IMR-90 (cell line): ENCODE data around the gene RIIAD1. TPM values are rescaled to one million over a fixed set of nuclear protein-coding genes. Genes with fewer than 3 reads are reported as not detected.

Experiments
- ATAC-seq: fragments of 200-7000 bp; cut with Tn5 transposase; 2 replicates; pipeline ENCODE4 v1.9.1; 2020; ENCODE audit warnings: low read depth, mild to moderate bottlenecking, moderate library complexity
- BruUV-seq: library from RNA; stranded (reverse); fragments of 400-500 nt; replicated peaks from 2 replicates; lab custom pipeline; 2021; lab: Mats Ljungman, UMichigan
- CTCF ChIA-PET: fragments of 300-600 bp; formaldehyde crosslinking; extraction: SDS; loops from one replicate; lab custom pipeline; 2021; ENCODE audit warnings: antibody characterized with exemption; lab: Yijun Ruan, JAX
- POLR2A ChIA-PET: fragments of 300-600 bp; sonication (Branson Sonifier 250); formaldehyde crosslinking; loops from one replicate; lab custom pipeline; 2022; ENCODE audit warnings: antibody characterized with exemption; ENCODE audit not compliant: unreplicated experiment; lab: Charles Lee
- DNase-seq: peaks from one replicate; pipeline ENCODE4 v3.0.0; 2013
- H2AFZ ChIP-seq: replicated peaks from 2 replicates; pipeline ENCODE3; 2013; ENCODE audit warnings: low read length, mild to moderate bottlenecking; ENCODE audit not compliant: poor library complexity
- H2AK5ac ChIP-seq: 2 replicates; pipeline ENCODE4 v1.6.1; 2013; ENCODE audit warnings: low read depth, low read length, inconsistent platforms
- H2AK9ac ChIP-seq: replicated peaks from 2 replicates; pipeline ENCODE3; 2013; ENCODE audit warnings: mild to moderate bottlenecking, low read depth, low read length, moderate library complexity; ENCODE audit not compliant: poor library complexity
- H2BK120ac ChIP-seq: 2 replicates; pipeline ENCODE4 v1.6.1; 2013; ENCODE audit warnings: low read depth, low read length, inconsistent platforms
- H2BK15ac ChIP-seq: 3 replicates; pipeline ENCODE4 v1.6.1; 2013; ENCODE audit warnings: low read depth, low read length, inconsistent platforms
- H2BK20ac ChIP-seq: 2 replicates; pipeline ENCODE4 v1.6.1; 2013; ENCODE audit warnings: low read depth, mild to moderate bottlenecking, inconsistent platforms, low read length, moderate library complexity
- H2BK5ac ChIP-seq: 2 replicates; pipeline ENCODE4 v1.6.1; 2013; ENCODE audit warnings: mild to moderate bottlenecking, low read depth, low read length, inconsistent platforms; ENCODE audit not compliant: poor library complexity, severe bottlenecking
- H3K14ac ChIP-seq: replicated peaks from 2 replicates; pipeline ENCODE4 v1.6.1; 2013; ENCODE audit warnings: low read depth, low read length, inconsistent platforms
- H3K18ac ChIP-seq: 2 replicates; pipeline ENCODE4 v1.6.1; 2013; ENCODE audit warnings: low read depth, low read length, control low read depth
- H3K23ac ChIP-seq: 2 replicates; pipeline ENCODE4 v1.6.1; 2013; ENCODE audit warnings: low read depth, low read length, inconsistent platforms
- H3K27ac ChIP-seq: 2 replicates; pipeline ENCODE4 v1.5.1; 2013; ENCODE audit warnings: mild to moderate bottlenecking, control low read depth, low read length; ENCODE audit not compliant: insufficient read depth
- H3K27me3 ChIP-seq: 2 replicates; pipeline ENCODE4 v1.6.1; 2013; ENCODE audit warnings: low read length; ENCODE audit not compliant: control insufficient read depth, insufficient read depth
- H3K36me3 ChIP-seq: 2 replicates; pipeline ENCODE4 v1.6.1; 2013; ENCODE audit warnings: low read length, mixed read lengths; ENCODE audit not compliant: control insufficient read depth, insufficient read depth
- H3K4ac ChIP-seq: 2 replicates; pipeline ENCODE4 v1.6.1; 2013; ENCODE audit warnings: low read depth, low read length, inconsistent platforms
- H3K4me1 ChIP-seq: 2 replicates; pipeline ENCODE4 v1.6.1; 2013; ENCODE audit warnings: low read length, mixed read lengths; ENCODE audit not compliant: control insufficient read depth, insufficient read depth
- H3K4me2 ChIP-seq: 2 replicates; pipeline ENCODE4 v1.6.1; 2013; ENCODE audit warnings: low read depth, mild to moderate bottlenecking, control low read depth, low read length, moderate library complexity
- H3K4me3 ChIP-seq: 2 replicates; pipeline ENCODE4 v1.5.1; 2013; ENCODE audit warnings: low read depth, mild to moderate bottlenecking, control low read depth, low read length, moderate library complexity; ENCODE audit not compliant: insufficient read depth
- H3K56ac ChIP-seq: 2 replicates; pipeline ENCODE4 v1.6.1; 2013; ENCODE audit warnings: low read length, inconsistent platforms; ENCODE audit not compliant: insufficient read depth; ENCODE audit errors: extremely low read depth
- H3K79me1 ChIP-seq, 2 experiments: 2 replicates each; pipeline ENCODE4 v1.6.1; 2013; ENCODE audit warnings: low read length in 2 of 2, inconsistent platforms in 1 of 2, low read depth in 1 of 2
- H3K9ac ChIP-seq: 2 replicates; pipeline ENCODE4 v1.6.1; 2013; ENCODE audit warnings: low read depth, low read length, control low read depth
- H3K9me1 ChIP-seq: 2 replicates; pipeline ENCODE4 v1.6.1; 2013; ENCODE audit warnings: low read length, inconsistent platforms; ENCODE audit not compliant: insufficient read depth
- H3K9me3 ChIP-seq: 2 replicates; pipeline ENCODE4 v1.6.1; 2013; ENCODE audit warnings: low read length; ENCODE audit not compliant: control insufficient read depth, insufficient read depth
- H4K20me1 ChIP-seq: 2 replicates; pipeline ENCODE4 v1.6.1; 2013; ENCODE audit warnings: low read length, inconsistent platforms; ENCODE audit not compliant: insufficient read depth
- H4K5ac ChIP-seq: 2 replicates; pipeline ENCODE4 v1.6.1; 2013; ENCODE audit warnings: mild to moderate bottlenecking, low read depth, low read length, control low read depth
- H4K8ac ChIP-seq, 2 experiments: 2 replicates each; pipeline ENCODE4 v1.6.1; 2013; ENCODE audit warnings: low read depth in 2 of 2, low read length in 2 of 2, control low read depth in 1 of 2, inconsistent platforms in 1 of 2
- H4K91ac ChIP-seq: 2 replicates; pipeline ENCODE4 v1.6.1; 2013; ENCODE audit warnings: low read depth, low read length, inconsistent platforms; ENCODE audit not compliant: insufficient read depth
- CEBPB ChIP-seq: IDR thresholded peaks from 2 replicates; pipeline ENCODE4 v1.6.1; 2012; ENCODE audit warnings: low read depth, low read length, improper control_type of control experiment
- CTCF ChIP-seq: conservative IDR thresholded peaks from 2 replicates; pipeline ENCODE4 v1.5.1; 2012; ENCODE audit warnings: mild to moderate bottlenecking, low read depth, low read length, improper control_type of control experiment
- FOS ChIP-seq: fragments of 150-350 bp; IDR thresholded peaks from 2 replicates; pipeline ENCODE4 v1.6.1; 2016; ENCODE audit warnings: low read depth, low read length
- MAFK ChIP-seq: IDR thresholded peaks from 2 replicates; pipeline ENCODE4 v1.6.1; 2012; ENCODE audit warnings: low read depth, low read length, improper control_type of control experiment
- MAZ ChIP-seq: IDR thresholded peaks from 2 replicates; pipeline ENCODE4 v1.6.1; 2012; ENCODE audit warnings: low read depth, mild to moderate bottlenecking, low read length, improper control_type of control experiment, moderate library complexity, borderline replicate concordance
- MXI1 ChIP-seq: IDR thresholded peaks from 2 replicates; pipeline ENCODE4 v1.6.1; 2012; ENCODE audit warnings: low read depth, mild to moderate bottlenecking, low read length, moderate library complexity, borderline replicate concordance
- NFE2L2 ChIP-seq: fragments of 150-350 bp; IDR thresholded peaks from 2 replicates; pipeline ENCODE4 v1.6.1; 2016; ENCODE audit warnings: low read depth, mild to moderate bottlenecking, low read length
- POLR2A ChIP-seq: IDR thresholded peaks from 2 replicates; pipeline ENCODE4 v1.6.1; 2012; ENCODE audit warnings: mild to moderate bottlenecking, low read depth, low read length
- SMC3 ChIP-seq: fragments of 150-350 bp; IDR thresholded peaks from 2 replicates; pipeline ENCODE4 v1.6.1; 2016; ENCODE audit warnings: low read depth, mild to moderate bottlenecking, antibody characterized with exemption, low read length, moderate library complexity
- WGBS, 2 experiments: methylation state at CpG; one replicate each; pipeline versions ENCODE4 v1.1.5 to v1.1.7; 2013; ENCODE audit warnings: missing lambda C conversion rate in 2 of 2; ENCODE audit not compliant: insufficient read length in 1 of 2; ENCODE audit errors: extremely low coverage in 2 of 2; 5-methylcytosine and 5-hydroxymethylcytosine counted together
- dilution Hi-C: fragments of 300-500 bp; cut with HindIII; formaldehyde crosslinking; loops from one replicate; pipeline ENCODE4 v1.14.3; 2018; ENCODE audit warnings: low sequenced_read_pairs; ENCODE audit not compliant: unreplicated experiment
- in situ Hi-C: fragments of 300-500 bp; cut with MboI; formaldehyde crosslinking; loops from 3 replicates; pipeline ENCODE4 v1.14.3; 2019; ENCODE audit warnings: low sequenced_read_pairs, inconsistent platforms, mixed read lengths
- intact Hi-C: fragments of 100-400 bp; cut with micrococcal nuclease; formaldehyde crosslinking; loops from 2 replicates; pipeline ENCODE4 v1.10.0; 2022
- polyA plus RNA-seq, 3 experiments: library from polyadenylated mRNA; depleted of rRNA; stranded (reverse); fragments of >200 nt; gene quantifications; 2 replicates each; pipeline ENCODE4 v1.2.3, GENCODE V29; 2012; ENCODE audit warnings: low replicate concordance in 1 of 3
- total RNA-seq: library from RNA; depleted of rRNA; stranded (reverse); fragments of >200 nt; gene quantifications from 2 replicates; pipeline ENCODE4 v1.2.3, GENCODE V29; 2012

RIIAD1 gene
- total and polyA plus RNA-seq, 2 of the 4 experiments (the other 2 are of a cell fraction) = not detected

DNA sequence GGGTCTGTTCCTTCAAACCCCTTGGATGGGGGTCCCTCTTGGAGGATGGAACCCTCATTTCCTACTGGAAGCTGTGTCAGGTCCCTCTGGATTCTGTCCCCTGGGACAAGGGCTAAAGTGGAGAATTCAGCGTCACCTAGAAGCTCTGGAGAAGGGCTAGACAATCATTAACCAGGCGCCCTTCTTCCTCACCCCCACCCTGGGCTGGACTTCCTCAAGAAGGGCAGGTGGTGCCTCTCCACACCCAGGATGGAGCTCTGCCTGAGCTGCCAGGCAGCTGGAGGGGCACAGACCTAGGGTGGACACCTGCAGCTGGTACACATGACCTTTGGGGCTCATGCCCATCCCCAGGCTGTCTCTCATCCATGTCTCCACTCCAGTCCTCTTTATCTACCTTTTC, 8.3 kb upstream of the RIIAD1 start:
- Histone ChIP-seq H3K4me1 (no peaks in the 10 kb centered on the region), H3K23ac (no peak overlapping the region), H3K4ac (no peak overlapping the region), H4K8ac (no peak overlapping the region), H2BK15ac (no peak overlapping the region; the same call in 2 of the 3 replicates), H3K9me1 (no peaks in the 10 kb centered on the region), H4K91ac (no peak overlapping the region), H3K14ac (no peak overlapping the region), H3K18ac (no peak overlapping the region), H3K36me3 (no peaks in the 10 kb centered on the region), H3K9me3 (no peaks in the 10 kb centered on the region), H2BK5ac (no peak overlapping the region), H2BK20ac (no peak overlapping the region), H3K4me2 (no peak overlapping the region), H2AFZ (no peak overlapping the region), H3K27me3 (peaks cover 73% of the 10 kb centered on the region), H4K5ac (no peak overlapping the region), H2AK5ac (no peak overlapping the region), H3K56ac (no peak overlapping the region), H3K4me3 (no peak overlapping the region), H2AK9ac (no peak overlapping the region), H3K9ac (no peak overlapping the region), H3K27ac (no peak overlapping the region), H2BK120ac (no peak overlapping the region), H4K20me1 (no peaks in the 10 kb centered on the region; the same call in 1 of the 2 replicates), H3K79me1 (no peaks in the 10 kb centered on the region)
- no CpG with 5 or more reads among the region's 2 CpGs for WGBS, 2 experiments
- ChIA-PET CTCF (no interaction called here), POLR2A (no interaction called here)
- BruUV-seq = no TSS peak
- in situ Hi-C loops (no loop called here), intact Hi-C loops (no loop called here), dilution Hi-C loops (no loop called here)
- TF ChIP-seq CTCF (no peak), POLR2A (no peak), FOS (no peak), SMC3 (no peak), MAZ (no peak), NFE2L2 (no peak), MAFK (no peak), MXI1 (no peak), CEBPB (no peak)
- ATAC-seq (no peak), DNase-seq (no peak)
